Measurements from ENCODE around the gene MSI2.

MSI2 gene

DNA sequence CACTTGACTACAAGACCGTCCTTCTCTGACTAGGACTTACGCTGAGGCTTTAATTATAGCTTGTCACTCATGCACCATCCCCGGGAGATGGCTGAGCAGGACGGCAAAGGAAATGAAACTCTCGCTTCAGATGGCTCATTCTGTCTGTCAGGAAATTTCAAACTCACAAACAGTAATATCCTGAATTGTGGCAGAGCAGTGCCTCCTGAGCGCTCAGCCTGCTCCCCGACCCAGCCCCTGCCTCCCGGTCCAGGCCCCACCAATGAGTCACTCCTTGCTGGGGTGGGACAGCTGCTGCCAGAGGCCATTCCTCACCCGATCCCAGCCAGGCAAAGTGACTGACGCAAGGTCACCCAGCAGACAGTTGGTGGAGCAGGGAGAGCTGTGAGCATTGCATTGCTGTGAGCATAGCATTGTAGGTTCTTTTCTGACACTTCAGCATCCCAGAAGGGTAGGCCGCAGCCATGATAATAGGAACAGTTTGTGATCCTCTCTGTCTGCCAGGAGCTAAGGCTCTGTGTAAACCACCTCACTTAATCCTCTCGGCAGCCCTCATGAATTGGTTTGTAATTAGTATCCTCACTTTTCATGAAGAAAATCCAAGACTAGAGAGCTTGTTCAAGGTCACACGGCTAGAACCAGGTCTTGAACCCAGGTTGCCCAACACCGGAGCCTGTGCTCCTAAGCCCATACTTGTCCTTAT lies 467.9 kb downstream of the MSI2 start:
- no peak for DNase-seq (ENCODE audit: low spot score)

DNA sequence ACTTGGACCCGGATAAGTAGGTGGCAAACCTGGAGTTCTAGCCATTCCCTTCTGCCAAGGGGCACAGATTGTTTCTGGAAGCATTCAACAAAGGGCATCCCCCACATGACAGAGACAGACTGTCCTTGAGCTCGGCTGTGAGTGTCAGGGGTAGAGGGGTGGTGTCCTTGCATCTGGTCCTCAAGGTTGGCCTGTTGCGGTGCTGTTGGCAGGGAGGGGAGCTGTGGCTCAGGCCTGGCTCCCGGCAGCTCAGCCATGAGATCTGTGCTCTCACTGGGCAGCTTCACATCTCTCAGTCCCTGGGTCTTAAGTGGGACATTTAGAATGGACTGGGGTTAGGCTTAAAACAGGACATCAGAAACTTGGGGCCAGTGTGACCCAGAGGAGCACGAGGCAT lies 468.4 kb downstream of the MSI2 start:
- no peak for DNase-seq (ENCODE audit: low spot score)

DNA sequence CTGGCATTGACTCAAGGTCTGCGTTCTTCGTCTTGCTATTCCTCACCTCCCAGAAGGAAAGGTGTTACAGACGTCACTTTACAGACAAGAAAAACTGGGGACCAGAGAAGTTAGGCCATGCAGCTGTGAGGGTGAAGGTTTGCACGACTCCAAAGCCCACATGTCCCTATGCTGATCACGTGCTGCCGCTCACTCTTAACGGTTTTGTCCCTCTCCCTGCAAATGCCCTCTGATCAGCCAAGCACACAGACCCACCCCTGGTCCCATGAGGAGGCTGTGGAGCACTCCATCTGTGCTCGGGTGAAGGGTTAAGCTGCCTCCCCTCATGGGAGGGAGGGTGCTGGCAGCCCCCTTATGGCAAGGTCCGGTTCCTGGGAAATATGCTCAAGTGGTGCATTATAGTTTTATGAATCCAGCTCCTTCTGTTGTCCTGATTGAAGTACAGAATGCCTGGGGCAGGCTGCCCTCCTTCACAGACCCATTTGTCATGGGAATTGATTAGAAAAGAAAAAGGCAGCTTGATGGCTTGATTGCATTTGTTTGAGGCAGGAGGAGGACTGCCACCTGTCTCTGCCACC lies 470.0 kb downstream of the MSI2 start:
- DNase-seq (ENCODE audit: low spot score): no peak

DNA sequence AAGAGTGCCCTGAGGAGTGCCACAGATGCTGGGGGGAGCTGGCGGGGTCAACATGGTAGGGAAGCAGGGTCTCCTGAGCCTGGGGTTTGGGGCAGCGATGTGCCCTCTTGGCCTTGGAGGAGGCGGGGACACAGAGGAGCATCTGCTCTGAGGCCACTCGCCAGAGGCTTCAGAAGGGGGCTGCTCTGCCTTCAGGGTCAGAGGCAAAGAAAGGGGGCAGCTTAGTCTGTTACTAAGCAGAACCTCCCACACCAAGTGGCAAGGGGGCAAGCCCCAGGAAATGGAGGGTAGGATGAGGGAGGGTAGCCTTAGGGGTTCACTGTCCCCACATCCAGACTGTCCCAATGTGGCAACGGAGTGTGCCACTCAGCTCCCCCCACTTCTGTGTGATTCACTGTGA lies 470.5 kb downstream of the MSI2 start:
- DNase-seq (ENCODE audit: low spot score): no peak

DNA sequence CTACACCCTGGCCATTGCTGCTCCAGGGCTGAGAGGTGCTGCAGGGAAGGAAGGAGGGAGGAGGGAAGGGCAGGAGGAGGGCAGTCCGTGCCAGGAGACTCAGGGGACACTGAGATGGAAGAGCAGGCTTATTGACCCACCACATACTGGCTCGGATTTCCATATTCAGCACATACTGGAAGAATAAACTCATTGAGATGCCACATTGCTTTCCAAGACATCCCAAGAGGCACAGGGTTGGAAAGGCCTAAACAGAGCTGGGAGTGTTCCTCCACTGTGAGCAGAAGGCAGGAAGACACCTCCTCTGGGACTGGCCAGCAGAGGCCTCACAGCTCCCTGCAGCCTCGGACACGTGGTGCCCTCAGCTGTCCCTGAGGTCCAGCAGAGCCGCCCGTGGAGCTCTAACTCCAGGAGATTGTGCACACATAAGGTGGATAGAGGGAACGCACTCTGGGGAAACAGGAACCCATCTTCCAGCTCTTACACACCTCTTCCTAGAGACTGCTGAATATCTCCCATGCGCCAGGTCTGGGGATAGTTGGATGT lies 471.4 kb downstream of the MSI2 start:
- no peak for DNase-seq (ENCODE audit: low spot score)

DNA sequence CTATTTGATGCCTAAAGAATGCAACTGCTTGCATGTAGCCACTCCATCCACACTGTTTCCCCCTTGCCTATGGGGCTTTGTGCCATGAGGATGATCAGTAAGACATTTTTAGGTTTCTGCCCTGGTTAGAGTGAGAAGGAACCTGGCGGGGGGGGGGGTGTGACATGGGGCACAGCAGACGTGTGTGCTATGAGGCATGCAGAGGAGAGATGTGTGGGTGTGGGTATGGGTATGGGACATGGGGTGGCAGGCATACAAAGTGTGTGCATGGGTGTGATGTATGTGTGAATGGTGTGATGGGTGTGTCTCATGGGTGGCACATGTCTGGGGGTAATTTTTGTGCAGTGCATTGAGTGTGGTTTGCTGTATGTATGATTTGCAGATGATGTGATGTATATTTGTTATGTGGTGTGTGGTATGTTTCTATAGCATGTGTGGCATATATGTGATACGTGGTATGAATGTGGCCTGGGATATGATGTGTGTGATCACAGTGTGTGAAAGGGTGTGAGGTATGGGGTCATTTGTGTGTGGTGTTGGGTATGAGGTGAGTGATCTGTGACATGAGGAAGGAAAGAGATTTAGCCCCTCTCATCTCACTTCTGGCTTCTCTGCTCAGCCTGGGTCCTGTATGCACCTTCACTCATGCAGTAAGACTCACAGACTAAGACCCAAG lies 473.8 kb downstream of the MSI2 start:
- DNase-seq (ENCODE audit: low spot score): no peak

DNA sequence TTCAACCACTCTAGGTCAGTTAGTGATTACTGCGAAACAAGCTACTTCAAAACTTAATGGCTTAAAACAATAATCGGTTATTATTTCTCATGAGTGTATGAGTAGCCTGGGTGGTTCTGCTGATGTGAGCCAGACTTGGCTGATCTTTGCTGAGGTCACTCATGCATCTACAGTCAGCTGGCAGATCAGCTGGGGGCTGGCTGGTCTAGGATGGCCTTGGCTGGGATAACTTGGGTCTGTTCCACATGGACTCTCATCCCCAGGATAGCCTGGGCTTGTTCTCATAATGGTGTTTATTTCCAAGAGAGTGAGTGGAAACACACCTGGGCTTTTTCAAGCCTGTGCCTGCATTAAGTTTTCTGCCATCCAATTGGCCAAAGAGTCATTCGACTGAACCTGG lies 475.7 kb downstream of the MSI2 start:
- no peak for DNase-seq (ENCODE audit: low spot score)

DNA sequence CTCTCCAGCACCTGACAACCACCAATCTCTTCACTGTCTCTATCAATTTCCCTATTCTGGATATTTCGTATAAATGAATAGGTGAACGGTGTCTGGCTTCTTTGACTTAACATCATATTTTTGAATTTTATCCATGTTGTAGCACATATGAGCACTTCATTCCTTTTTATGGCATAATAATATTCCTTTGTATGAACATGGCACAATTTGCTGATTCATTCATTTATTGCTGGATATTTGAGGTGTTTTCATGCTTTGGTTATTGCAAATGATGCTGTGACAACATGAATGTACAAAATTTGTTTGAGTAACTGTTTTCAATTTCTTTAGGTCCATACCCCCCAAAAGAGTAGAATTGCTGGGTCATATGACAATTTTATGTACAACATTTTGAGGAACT lies 476.8 kb downstream of the MSI2 start:
- no peak for DNase-seq (ENCODE audit: low spot score)
